Right atrium auricular region (tissue), 2 donors: ENCODE results near the gene MPZL3. TPM values are rescaled to one million over a fixed set of nuclear protein-coding genes. Genes with fewer than 3 reads are reported as not detected.

ENCODE experiments used
- DNase-seq: peaks from one replicate; pipeline ENCODE4 v3.0.0-alpha.2; 2019; ENCODE audit warnings: low spot score
- H3K27ac ChIP-seq, 2 donors: fragments of 200-600 bp; sonication (generic); 1 replicate in 1 of 2; 2 replicates in 1 of 2; pipeline ENCODE4 v1.5.1; 2016 to 2019
- H3K27me3 ChIP-seq, 2 donors: fragments of 200-600 bp; sonication (generic); one replicate each; pipeline versions ENCODE4 v1.5.1 to v1.6.0; 2017 to 2019
- H3K36me3 ChIP-seq: fragments of 200-600 bp; sonication (generic); one replicate; pipeline ENCODE4 v1.5.1; 2016
- H3K4me1 ChIP-seq, 2 donors: fragments of 200-600 bp; sonication (generic); one replicate each; pipeline versions ENCODE4 v1.5.1 to v1.6.0; 2017 to 2019
- H3K4me3 ChIP-seq, 2 donors: fragments of 200-600 bp; sonication (generic); 1 replicate in 1 of 2; 2 replicates in 1 of 2; pipeline ENCODE4 v1.5.1; 2017 to 2019; ENCODE audit warnings: mild to moderate bottlenecking in 1 of 2, moderate library complexity in 1 of 2
- H3K9me3 ChIP-seq, 2 donors: fragments of 200-600 bp; sonication (generic); one replicate each; pipeline ENCODE4 v1.5.1; 2019
- total RNA-seq, 2 donors: library from RNA; depleted of rRNA; stranded (reverse); fragments of >200 nt; gene quantifications; one replicate each; pipeline ENCODE4 v1.1.0, GENCODE V29; 2016
- TF ChIP-seq, protein P1 (sequence below), 2 donors: fragments of 200-600 bp; sonication (generic); IDR thresholded peaks; one replicate each; pipeline ENCODE4 v1.5.1; 2019; ENCODE audit warnings: antibody characterized with exemption in 2 of 2

MPZL3 gene
- total RNA-seq, 2 donors from 2014 or later, result 1.0 to 2.0 TPM

DNA sequence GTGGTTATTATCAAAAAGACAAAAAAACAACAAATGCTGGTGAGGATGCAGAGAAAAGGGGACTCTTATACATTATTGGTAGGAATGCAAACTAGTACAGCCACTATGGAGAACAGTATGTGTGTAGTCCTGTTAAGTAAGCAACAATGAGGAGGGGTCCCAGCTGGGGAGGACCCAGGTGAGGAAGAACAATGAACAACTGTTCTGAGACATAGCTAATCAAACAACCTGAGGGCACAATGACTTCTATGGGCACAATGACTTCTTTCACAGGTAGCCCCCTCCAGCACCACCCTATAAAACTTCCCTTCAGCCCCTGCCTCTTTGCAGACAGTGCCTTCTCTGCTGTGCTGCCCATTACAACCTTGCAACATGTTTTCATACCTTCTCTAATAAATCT is 32.9 kb downstream of the MPZL3 start:
- H3K27me3 ChIP-seq, result no peaks in the 10 kb centered on the region
- TF ChIP-seq, protein P1, sequence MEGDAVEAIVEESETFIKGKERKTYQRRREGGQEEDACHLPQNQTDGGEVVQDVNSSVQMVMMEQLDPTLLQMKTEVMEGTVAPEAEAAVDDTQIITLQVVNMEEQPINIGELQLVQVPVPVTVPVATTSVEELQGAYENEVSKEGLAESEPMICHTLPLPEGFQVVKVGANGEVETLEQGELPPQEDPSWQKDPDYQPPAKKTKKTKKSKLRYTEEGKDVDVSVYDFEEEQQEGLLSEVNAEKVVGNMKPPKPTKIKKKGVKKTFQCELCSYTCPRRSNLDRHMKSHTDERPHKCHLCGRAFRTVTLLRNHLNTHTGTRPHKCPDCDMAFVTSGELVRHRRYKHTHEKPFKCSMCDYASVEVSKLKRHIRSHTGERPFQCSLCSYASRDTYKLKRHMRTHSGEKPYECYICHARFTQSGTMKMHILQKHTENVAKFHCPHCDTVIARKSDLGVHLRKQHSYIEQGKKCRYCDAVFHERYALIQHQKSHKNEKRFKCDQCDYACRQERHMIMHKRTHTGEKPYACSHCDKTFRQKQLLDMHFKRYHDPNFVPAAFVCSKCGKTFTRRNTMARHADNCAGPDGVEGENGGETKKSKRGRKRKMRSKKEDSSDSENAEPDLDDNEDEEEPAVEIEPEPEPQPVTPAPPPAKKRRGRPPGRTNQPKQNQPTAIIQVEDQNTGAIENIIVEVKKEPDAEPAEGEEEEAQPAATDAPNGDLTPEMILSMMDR (IDR thresholded peaks at IDR 0.05), result no peak
- H3K9me3 ChIP-seq, result no peaks in the 10 kb centered on the region
- H3K4me1 ChIP-seq, result no peaks in the 10 kb centered on the region
- no peak overlapping the region for H3K27ac ChIP-seq
- H3K36me3 ChIP-seq, result no peaks in the 10 kb centered on the region
- no peak overlapping the region for H3K4me3 ChIP-seq
- DNase-seq, result no peak

DNA sequence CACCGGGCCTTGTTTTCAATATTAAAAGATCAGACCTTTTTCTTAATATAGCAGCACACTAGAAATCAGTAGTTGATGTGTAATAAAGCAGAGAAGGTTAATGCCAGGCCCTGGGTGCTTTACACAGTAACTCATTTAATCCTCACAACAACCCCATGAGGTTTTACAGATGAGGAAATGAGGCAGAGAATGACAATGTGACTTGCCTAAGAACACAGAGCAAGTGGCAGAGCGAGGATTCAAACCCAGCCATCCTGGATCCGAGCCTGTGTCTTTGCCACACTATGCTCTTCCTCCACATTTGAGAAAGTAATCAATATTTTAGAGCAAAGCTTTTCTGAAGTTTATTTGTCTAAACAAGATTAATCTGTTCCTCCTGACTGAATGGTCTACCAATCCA is 34.6 kb downstream of the MPZL3 start:
- no peaks in the 10 kb centered on the region for H3K9me3 ChIP-seq
- no peaks in the 10 kb centered on the region for H3K36me3 ChIP-seq
- TF ChIP-seq, protein P1 (IDR thresholded peaks at IDR 0.05), result no peak
- no peak for DNase-seq
- H3K4me3 ChIP-seq, result no peak overlapping the region
- H3K4me1 ChIP-seq, result peaks cover 0 to 2% of the 10 kb centered on the region in 2 donors
- no peaks in the 10 kb centered on the region for H3K27me3 ChIP-seq
- no peak overlapping the region for H3K27ac ChIP-seq

DNA sequence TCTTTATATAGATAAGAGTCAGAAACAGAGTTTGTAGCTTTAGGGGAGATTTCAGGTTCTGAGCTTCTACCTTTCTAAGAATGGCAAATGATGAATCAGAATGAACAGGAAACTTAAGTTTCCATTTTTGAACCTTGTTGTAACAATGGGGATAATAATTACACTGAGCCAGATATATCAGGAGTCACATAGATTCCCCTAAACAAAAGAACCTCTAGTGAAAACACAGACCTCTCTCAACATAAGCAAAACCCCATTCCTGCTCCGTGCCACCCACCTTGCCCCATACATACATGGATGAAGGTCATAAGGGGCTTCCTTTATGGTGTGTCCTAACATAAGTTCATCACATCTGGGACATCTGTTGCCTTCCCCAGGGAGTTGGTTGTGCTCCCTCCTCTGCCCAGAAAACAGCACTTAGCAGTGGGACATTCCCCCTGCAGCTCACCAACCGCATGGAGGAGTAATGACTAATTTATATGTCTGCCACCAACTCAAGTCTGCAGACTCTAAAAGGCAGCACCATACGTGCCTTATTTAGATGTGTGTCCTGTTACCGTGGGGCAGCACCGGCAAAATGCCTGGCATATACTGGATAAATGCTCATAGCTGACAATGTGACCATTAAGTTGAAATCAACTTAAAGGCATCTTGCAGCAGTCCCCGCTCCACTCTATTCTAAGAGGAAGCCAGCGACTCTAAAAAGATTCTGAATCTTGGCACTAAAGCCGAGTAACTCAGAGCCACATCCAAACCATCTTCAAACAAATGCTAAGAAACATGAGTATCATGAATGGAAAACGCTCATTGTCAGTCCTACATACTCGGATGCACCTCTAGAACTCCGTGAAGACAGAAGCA is 35.3 kb downstream of the MPZL3 start:
- H3K4me1 ChIP-seq, result peaks cover 0 to 9% of the 10 kb centered on the region in 2 donors

DNA sequence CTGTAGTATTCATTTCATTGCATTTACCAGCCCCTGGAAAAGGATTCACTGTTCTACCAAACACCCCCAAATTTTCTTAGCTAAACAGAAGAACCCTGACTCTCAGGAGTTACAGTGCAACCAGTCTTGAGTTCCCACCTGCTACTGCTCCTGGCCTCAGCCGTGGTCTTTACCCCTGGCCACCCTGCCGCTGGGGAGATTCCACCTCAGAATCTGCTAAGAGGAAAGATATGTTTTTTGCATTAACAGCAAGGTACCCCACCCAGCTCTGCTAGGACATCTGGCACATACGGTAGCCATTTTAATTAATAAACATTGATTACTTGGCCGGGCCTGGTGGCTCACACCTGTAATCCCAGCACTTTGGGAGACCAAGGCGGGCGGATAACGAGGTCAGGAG is 36.4 kb downstream of the MPZL3 start:
- Histone ChIP-seq H3K27ac (no peak overlapping the region), H3K4me3 (no peak overlapping the region), H3K36me3 (no peaks in the 10 kb centered on the region), H3K4me1 (peaks cover 0 to 20% of the 10 kb centered on the region in 2 donors), H3K27me3 (no peaks in the 10 kb centered on the region), H3K9me3 (no peaks in the 10 kb centered on the region)
- no peak for DNase-seq
- TF ChIP-seq, protein P1 (IDR thresholded peaks at IDR 0.05), result no peak

More for the DNA sequence above, 35.3 kb downstream of the MPZL3 start:
- TF ChIP-seq, protein P1 (IDR thresholded peaks at IDR 0.05), result no peak
- DNase-seq, result no peak
- Histone ChIP-seq H3K36me3 (no peaks in the 10 kb centered on the region), H3K9me3 (no peaks in the 10 kb centered on the region), H3K27ac (no peak overlapping the region), H3K4me3 (no peak overlapping the region), H3K27me3 (no peaks in the 10 kb centered on the region)

DNA sequence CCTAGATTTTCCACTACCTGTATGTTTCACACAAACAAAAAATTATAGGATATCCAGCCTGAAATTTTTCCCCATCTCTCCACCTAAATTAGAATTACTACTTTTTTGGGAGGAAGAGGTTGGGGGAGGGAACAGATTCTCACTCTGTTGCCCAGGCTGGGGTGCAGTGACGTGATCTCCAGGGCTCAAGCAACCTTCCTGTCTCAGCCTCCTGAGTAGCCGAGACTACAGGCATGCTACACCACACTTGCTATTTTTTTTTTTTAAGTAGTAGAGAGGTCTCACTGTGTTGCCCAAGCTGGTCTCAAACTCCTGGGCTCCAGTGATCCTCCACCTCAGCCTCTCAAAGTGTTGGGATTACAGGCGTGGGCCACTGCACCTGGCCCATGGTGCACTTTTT is 36.9 kb downstream of the MPZL3 start:
- Histone ChIP-seq H3K9me3 (no peaks in the 10 kb centered on the region), H3K27ac (no peak overlapping the region), H3K27me3 (no peaks in the 10 kb centered on the region), H3K4me3 (no peak overlapping the region), H3K36me3 (no peaks in the 10 kb centered on the region), H3K4me1 (peaks cover 0 to 25% of the 10 kb centered on the region in 2 donors)
- TF ChIP-seq, protein P1 (IDR thresholded peaks at IDR 0.05), result no peak
- DNase-seq, result no peak
